Fibroblast of the conjunctiva (primary cell): ENCODE results near the gene C4BPB.

Experiments used
- DNase-seq: peaks from one replicate; pipeline ENCODE4 v3.0.0-alpha.2; 2010; ENCODE audit warnings: low read depth

The C4BPB gene

DNA sequence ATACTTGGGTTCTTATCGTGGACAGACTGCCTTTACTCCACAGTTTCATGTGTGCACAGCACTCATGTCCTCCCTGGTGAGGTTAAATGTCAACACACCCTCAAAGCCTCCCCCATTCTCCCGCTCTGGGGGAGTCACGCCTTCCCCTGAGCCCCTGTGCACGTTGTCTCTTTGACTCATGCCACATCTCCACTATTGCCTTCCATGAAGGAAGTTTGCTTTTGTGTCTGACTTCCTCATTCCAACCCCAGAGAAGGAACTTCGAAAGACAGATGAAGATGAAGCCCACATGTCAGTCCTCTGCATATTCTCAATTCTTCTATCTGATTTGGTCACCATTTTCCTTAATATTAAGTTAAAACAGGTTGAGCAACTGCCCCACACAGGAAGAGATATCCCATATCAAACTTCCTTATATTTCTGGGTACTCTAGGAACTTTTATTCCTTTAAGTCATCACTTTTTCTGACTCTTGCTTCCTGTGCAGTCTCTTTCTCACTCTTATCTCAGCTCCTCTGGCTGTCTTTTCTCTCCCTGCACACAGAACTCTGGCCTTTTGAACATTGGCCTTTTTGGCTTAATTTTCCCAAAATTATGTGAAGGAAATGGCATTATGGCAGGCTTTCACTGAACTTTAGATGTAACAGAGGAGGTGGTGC lies 56.9 kb downstream of the C4BPB start:
- no peak for DNase-seq
